BJ (cell line): ENCODE measurements around the gene IZUMO2. TPM values are rescaled to one million over a fixed set of nuclear protein-coding genes. Genes with fewer than 3 reads are reported as not detected.
"Not testable (repeated sequence)": the region's sequence is repeated elsewhere in the genome, so short reads cannot be mapped to it uniquely, and the experiment has no call there.

Experiments used
- CTCF ChIA-PET: fragments of 350-600 bp; formaldehyde crosslinking; extraction: SDS; loops from one replicate; lab custom pipeline; 2021; ENCODE audit warnings: antibody characterized with exemption, inconsistent platforms; lab: Yijun Ruan, JAX
- POLR2A ChIA-PET: fragments of 300-600 bp; sonication (Branson Sonifier 250); formaldehyde crosslinking; extraction: SDS; loops from one replicate; lab custom pipeline; 2021; ENCODE audit warnings: antibody characterized with exemption; lab: Charles Lee
- DNase-seq: peaks from one replicate; pipeline ENCODE4 v3.0.0-alpha.2; 2011; ENCODE audit warnings: low read depth
- H3K27me3 ChIP-seq: 2 replicates; pipeline ENCODE4 v1.6.0; 2011; ENCODE audit warnings: low read length; ENCODE audit not compliant: control insufficient read depth, insufficient read depth
- H3K36me3 ChIP-seq: 2 replicates; pipeline ENCODE4 v1.5.1; 2011; ENCODE audit warnings: low read length; ENCODE audit not compliant: control insufficient read depth, insufficient read depth
- H3K4me3 ChIP-seq: 2 replicates; pipeline ENCODE4 v1.5.1; 2011; ENCODE audit warnings: low read depth, mild to moderate bottlenecking, control low read depth, low read length
- CTCF ChIP-seq: IDR thresholded peaks from 2 replicates; pipeline ENCODE4 v1.5.1; 2011; ENCODE audit warnings: low read depth, mild to moderate bottlenecking, control low read depth, inconsistent platforms, low read length, moderate library complexity; ENCODE audit not compliant: insufficient read depth
- polyA plus RNA-seq: library from polyadenylated mRNA; depleted of rRNA; stranded (reverse); fragments of >200 nt; gene quantifications from 2 replicates; pipeline ENCODE4 v1.2.3, GENCODE V29; 2011

The IZUMO2 gene
- polyA plus RNA-seq, 1 experiment: not detected

- DNase-seq: no peak
- Histone ChIP-seq H3K4me3 (no peak overlapping the region), H3K27me3 (no peaks in the 10 kb centered on the region), H3K36me3 (no peaks in the 10 kb centered on the region)
- ChIA-PET CTCF (no interaction called here), POLR2A (no interaction called here)
- no peak for TF ChIP-seq CTCF
These were observed 8.6 kb downstream of the IZUMO2 start for GRCh38 chr19:50154529-50154928.

- Histone ChIP-seq H3K36me3 (no peaks in the 10 kb centered on the region), H3K4me3 (no peak overlapping the region), H3K27me3 (no peaks in the 10 kb centered on the region)
- no peak for DNase-seq
- POLR2A ChIA-PET: no interaction called here
- TF ChIP-seq CTCF: no peak
- CTCF ChIA-PET: no interaction called here
These were observed 10.5 kb downstream of the IZUMO2 start for GRCh38 chr19:50152578-50152977.

- CTCF ChIA-PET: interaction anchor here (1.5 kb wide), 1 partner anchor 13 kb away, joined by 11 read pairs; no protein-coding TSS in a partner anchor
- H3K27me3 ChIP-seq: no peaks in the 10 kb centered on the region
These were observed 14.6 kb downstream of the IZUMO2 start for GRCh38 chr19:50148528-50148927.

GRCh38 chr19:50147462-50148423 lies 15.3 kb downstream of the IZUMO2 start:
- no peaks in the 10 kb centered on the region for H3K27me3 ChIP-seq
- ChIA-PET POLR2A (no interaction called here), CTCF (interaction anchor here (1.3 to 2.1 kb wide), 3 partner anchors 12 to 13 kb away, joined by 4 to 11 read pairs (median 5); no protein-coding TSS in a partner anchor)
- H3K4me3 ChIP-seq: peak overlapping the region; percentile 56
- H3K36me3 ChIP-seq: no peaks in the 10 kb centered on the region
- DNase-seq: peak; percentile 39
- TF ChIP-seq CTCF: peak; percentile 44

More at GRCh38 chr19:50148528-50148927, 14.6 kb downstream of the IZUMO2 start:
- POLR2A ChIA-PET: no interaction called here
- TF ChIP-seq CTCF: no peak
- Histone ChIP-seq H3K4me3 (no peak overlapping the region), H3K36me3 (no peaks in the 10 kb centered on the region)
- DNase-seq: no peak

- POLR2A ChIA-PET, H3K4me3 ChIP-seq, CTCF ChIA-PET: not testable (repeated sequence)
These were observed 21.2 kb downstream of the IZUMO2 start for GRCh38 chr19:50141921-50142320.

GRCh38 chr19:50140118-50140845 lies 22.8 kb downstream of the IZUMO2 start:
- DNase-seq, H3K27me3 ChIP-seq, H3K4me3 ChIP-seq, CTCF ChIA-PET, POLR2A ChIA-PET, H3K36me3 ChIP-seq: not testable (repeated sequence)

More at GRCh38 chr19:50141921-50142320, 21.2 kb downstream of the IZUMO2 start:
- not testable (repeated sequence) for H3K27me3 ChIP-seq, DNase-seq, H3K36me3 ChIP-seq

GRCh38 chr19:50136603-50137365 lies 26.3 kb downstream of the IZUMO2 start:
- DNase-seq, H3K36me3 ChIP-seq, H3K4me3 ChIP-seq, H3K27me3 ChIP-seq, POLR2A ChIA-PET: not testable (repeated sequence)
- CTCF ChIA-PET: interaction anchor here (0.7 to 1.5 kb wide), 11 partner anchors 10 to 206 kb away, joined by 3 to 49 read pairs (median 4); no protein-coding TSS in a partner anchor
